GM19351 (cell line): Measurements from ENCODE around the gene CUEDC1.

Experiments
- ATAC-seq: cut with Tn5 transposase; IDR thresholded peaks from one replicate; pipeline ENCODE4 v1.9.1; 2021; ENCODE audit warnings: mild to moderate bottlenecking, moderate library complexity; ENCODE audit not compliant: unreplicated experiment

The CUEDC1 gene

GRCh38 chr17:57955183-57955931, at the start of gene CUEDC1:
Gene CUEDC1 (minus strand): TSS chr17:57955412. CDS start chr17:57885564, 69,848 bp downstream.
- peak; percentile 45 for ATAC-seq

GRCh38 chr17:58004060-58004459, 48.8 kb upstream of the CUEDC1 start:
- no peak for ATAC-seq

- no peak for ATAC-seq
Measured at GRCh38 chr17:58002973-58003372, 47.8 kb upstream of the CUEDC1 start.

GRCh38 chr17:58002154-58002948, 47.1 kb upstream of the CUEDC1 start:
- ATAC-seq: no peak

- no peak for ATAC-seq
Measured at GRCh38 chr17:58001461-58002124, 46.4 kb upstream of the CUEDC1 start.

GRCh38 chr17:57999496-58000017, 44.3 kb upstream of the CUEDC1 start:
- ATAC-seq: no peak

- no peak for ATAC-seq
Measured at GRCh38 chr17:57999010-57999495, 43.8 kb upstream of the CUEDC1 start.

GRCh38 chr17:57997085-57997809, 42.0 kb upstream of the CUEDC1 start:
- no peak for ATAC-seq

GRCh38 chr17:57995076-57995956, 40.1 kb upstream of the CUEDC1 start:
- ATAC-seq: peak; percentile 86

- ATAC-seq: no peak
Measured at GRCh38 chr17:57994436-57994835, 39.2 kb upstream of the CUEDC1 start.

GRCh38 chr17:57993471-57994365, 38.5 kb upstream of the CUEDC1 start:
- ATAC-seq: no peak

- no peak for ATAC-seq
Measured at GRCh38 chr17:57991537-57991936, 36.3 kb upstream of the CUEDC1 start.

GRCh38 chr17:57990037-57990436, 34.8 kb upstream of the CUEDC1 start:
- ATAC-seq: no peak

GRCh38 chr17:57988301-57989250, 33.4 kb upstream of the CUEDC1 start:
- peak; percentile 72 for ATAC-seq

- peak; percentile 57 for ATAC-seq
Measured at GRCh38 chr17:57987581-57988300, 32.5 kb upstream of the CUEDC1 start, which contains the start of gene VEZF1. Gene VEZF1 (minus strand): TSS chr17:57988254. CDS start chr17:57988111, 143 bp downstream.

GRCh38 chr17:57986841-57987580, 31.8 kb upstream of the CUEDC1 start:
- ATAC-seq: peak; percentile 14
